GM12872 (cell line): ENCODE measurements around the gene AGAP2.

Experiments
- CTCF ChIP-seq: IDR thresholded peaks from 3 replicates; pipeline ENCODE4 v1.5.1; 2011; ENCODE audit warnings: low read depth, mild to moderate bottlenecking, low read length, moderate library complexity; ENCODE audit not compliant: insufficient read depth

AGAP2 gene

GRCh38 chr12:57722716-57723629 lies 15.6 kb downstream of the AGAP2 start:
- no peak for TF ChIP-seq CTCF

- 0 out of 3 replicates have a peak, but pooled peaks have one; percentile 6 for TF ChIP-seq CTCF
These were observed 17.6 kb downstream of the AGAP2 start for GRCh38 chr12:57720606-57721595.

- no peak for TF ChIP-seq CTCF
These were observed 18.6 kb downstream of the AGAP2 start for GRCh38 chr12:57719777-57720605.

GRCh38 chr12:57718641-57719528 lies 19.7 kb downstream of the AGAP2 start:
- no peak for TF ChIP-seq CTCF

GRCh38 chr12:57717846-57718640 lies 20.5 kb downstream of the AGAP2 start:
- no peak for TF ChIP-seq CTCF

GRCh38 chr12:57717131-57717530 lies 21.4 kb downstream of the AGAP2 start:
- no peak for TF ChIP-seq CTCF
